Inflammatory macrophage (primary cell): ENCODE measurements around the gene ADGB.
A peak's percentile ranks its signal among the peaks of the same experiment; 100 is the strongest.
"Not testable (repeated sequence)": the region's sequence is repeated elsewhere in the genome, so short reads cannot be mapped to it uniquely, and the experiment has no call there.

ENCODE experiments used
- DNase-seq, 2 donors: peaks; one replicate each; pipeline ENCODE4 v3.0.0-alpha.2; 2020 to 2022

ADGB gene

GRCh38 chr6:146827216-146827928 lies 228.6 kb downstream of the ADGB start:
- DNase-seq, result no peak

GRCh38 chr6:146829792-146830565 lies 231.2 kb downstream of the ADGB start:
- DNase-seq, result no peak

GRCh38 chr6:146833157-146833556 lies 234.4 kb downstream of the ADGB start:
- no peak for DNase-seq

DNA sequence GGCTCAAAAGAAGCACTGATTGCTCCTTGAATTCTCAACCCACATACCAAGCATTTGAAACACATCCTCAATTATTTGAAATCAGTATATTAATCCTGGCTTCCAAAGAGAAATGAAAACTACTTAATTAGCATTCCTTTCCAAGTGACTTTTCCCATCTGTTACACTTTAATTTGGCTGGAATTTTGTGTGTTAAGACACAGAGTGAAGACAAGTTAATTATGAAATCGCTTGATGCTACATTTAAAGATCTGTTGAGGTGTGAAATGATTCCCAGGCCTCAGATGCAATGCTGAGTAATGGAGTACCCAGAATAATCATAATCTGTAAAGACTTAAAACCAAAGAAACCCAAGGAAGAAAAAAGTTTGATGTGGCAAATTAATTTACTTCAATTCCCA lies 241.4 kb downstream of the ADGB start:
- no peak for DNase-seq

DNA sequence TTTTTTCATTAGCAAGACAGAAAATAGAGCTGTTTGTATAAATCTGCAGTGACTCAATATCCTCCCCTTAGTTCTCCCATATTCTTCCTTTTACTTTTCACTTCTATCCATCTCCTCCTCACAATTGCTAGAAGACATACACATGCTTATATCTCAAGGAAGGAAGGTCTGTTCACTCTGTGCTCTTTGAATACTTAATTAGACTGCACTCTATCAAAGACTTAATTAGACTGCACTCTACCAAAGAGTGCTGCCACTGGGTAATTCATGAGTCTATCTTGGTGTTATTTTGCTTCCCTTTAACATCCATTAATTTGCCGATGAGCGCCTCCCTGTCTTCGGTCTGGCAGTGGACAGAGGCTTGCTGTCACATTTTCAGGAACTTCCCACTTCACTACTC lies 241.9 kb downstream of the ADGB start:
- no peak for DNase-seq

GRCh38 chr6:146847426-146847825 lies 248.7 kb downstream of the ADGB start:
- no peak for DNase-seq

DNA sequence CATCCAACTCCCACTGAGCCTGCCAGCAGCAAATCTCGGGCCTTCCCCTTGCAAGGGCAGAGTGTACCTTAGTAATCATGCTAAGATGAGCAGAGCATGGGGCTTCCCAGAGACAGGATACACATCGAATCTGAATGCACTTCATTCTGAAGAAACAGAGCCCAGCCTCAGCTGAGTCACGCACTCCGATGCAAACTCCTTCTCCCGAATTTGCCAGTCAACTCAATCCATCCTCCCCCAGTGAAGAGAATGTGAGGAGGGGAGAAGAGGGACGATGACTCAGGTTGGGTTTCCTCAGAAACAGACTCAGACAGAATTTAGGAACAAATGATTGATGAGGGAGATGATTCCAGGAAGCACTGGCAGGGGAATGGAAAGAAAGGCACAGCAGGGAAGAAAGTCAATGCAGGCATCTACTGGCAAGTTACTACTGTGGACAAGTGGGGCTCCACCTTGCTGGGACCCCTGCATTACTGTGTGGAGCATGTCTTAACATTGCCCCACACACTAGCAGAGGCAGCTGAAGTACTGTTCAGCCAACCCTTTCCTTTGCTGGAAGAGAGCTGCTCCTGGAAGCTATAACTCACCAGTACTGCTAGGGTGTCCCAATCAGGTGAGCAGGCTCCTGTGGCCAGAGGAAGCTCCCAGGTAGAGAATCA lies 251.6 kb downstream of the ADGB start:
- DNase-seq, result no peak

GRCh38 chr6:146850981-146851380 lies 252.2 kb downstream of the ADGB start:
- no peak for DNase-seq

DNA sequence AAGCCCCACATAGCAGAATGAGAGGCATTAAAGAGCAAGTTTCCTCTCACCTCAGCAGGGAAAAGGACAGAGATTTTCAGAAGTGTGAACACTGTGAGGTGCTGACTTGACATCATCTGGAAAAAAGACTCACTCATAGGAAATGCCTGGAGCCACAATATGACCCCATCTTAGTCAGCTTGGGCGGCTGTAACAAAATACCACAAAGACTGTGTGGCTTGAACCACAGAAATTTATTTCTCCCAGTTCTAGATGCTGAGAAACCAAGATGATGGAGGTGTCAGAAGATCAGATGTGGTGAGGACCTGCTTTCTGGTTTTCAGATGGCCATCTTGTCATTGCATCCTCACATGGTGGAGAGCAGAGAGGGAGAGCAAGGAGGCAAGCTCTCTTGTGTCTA lies 253.1 kb downstream of the ADGB start:
- DNase-seq, result no peak

DNA sequence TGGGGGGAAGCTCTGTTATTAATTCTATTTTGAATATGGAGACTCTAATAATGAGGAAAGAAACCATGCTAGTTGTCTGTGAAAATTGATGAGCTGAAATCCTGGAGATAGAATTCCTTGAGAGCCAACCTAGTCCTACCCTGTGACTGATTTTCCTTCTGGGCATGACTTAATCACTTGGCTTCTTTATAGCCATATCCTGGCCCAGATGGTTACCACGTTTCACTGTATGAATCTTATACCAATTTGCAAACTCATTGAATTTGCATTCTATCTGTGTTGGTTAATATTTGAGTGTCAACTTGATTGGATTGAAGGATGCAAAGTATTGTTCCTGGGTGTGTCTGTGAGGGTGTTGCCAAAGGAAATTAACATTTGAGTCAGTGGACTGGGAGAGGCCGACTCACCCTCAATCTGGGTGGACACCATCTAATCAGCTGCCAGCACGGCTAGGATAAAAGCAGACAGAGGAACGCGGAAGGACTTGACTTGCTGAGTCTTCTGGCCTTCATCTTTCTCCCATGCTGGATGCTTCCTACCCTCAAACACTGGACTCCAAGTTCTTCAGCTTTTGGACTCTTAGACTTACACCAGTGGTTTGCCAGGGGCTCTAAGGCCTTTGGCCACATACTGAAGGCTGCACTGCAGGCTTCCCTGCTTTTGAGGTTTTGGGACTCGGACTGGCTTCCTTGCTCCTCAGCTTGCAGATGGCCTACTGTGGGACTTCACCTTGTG lies 255.9 kb downstream of the ADGB start:
- DNase-seq, result not testable (repeated sequence)

- DNase-seq, result no peak
Observed at GRCh38 chr6:146855889-146856288, 257.1 kb downstream of the ADGB start.

DNA sequence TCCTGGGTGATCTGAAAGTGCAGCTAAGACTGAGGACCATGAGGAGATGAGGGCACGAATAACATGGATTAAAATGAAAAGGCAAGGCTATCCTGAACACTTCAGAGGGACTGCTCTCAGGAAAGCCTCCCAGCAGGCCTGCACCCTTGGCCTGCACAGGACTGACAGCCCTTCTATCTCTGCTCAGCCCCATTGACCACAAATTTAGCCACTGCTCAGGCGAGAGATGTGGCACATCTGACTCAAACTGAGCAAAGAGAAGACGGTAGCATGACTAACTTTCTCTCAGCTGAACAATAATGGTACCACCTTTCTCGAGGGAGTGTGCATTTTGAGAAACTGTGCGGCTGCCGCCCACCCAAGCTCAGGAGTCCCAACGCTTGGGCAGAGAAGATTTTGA lies 257.5 kb downstream of the ADGB start:
- DNase-seq, result no peak

GRCh38 chr6:146857180-146857979 lies 258.6 kb downstream of the ADGB start:
- DNase-seq, result peak; percentile 76 to 80

DNA sequence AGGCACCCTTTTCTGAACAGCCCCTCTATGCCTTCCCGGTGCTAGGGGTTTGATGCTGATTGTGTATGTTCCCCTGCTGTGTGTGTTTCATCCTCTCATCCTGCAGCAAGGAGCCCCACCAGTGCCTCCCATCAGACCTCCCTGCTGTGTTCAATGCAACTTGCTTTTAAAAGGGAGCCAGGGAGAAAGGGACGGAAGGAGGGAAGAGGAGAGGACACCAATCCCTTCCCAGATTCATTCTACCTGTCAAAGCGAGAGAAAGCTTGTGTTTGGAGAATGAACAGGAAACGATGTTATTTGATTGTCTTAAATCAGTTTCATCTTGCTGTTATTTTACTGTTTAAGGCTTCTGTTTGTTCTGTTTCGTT lies 259.2 kb downstream of the ADGB start:
- DNase-seq, result no peak

DNA sequence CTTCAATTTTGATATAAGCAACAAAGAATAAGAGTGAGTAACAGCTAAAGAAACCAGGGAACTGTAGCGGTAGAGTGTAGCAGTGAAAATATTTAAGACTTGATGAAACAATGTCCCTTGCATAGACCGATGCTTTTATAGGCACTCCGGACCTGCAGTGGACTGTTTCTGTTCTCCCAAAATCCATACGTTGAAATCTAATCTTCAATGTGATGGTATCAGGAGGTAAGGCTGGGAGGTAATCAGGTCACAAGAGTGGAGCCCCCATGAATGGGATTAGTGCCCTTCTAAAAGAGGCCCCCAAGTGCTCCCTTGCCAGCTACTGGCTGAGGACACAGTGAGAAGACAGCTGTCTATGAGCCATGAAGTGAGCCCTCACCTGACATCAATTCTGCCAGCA lies 260.4 kb downstream of the ADGB start:
- no peak for DNase-seq

DNA sequence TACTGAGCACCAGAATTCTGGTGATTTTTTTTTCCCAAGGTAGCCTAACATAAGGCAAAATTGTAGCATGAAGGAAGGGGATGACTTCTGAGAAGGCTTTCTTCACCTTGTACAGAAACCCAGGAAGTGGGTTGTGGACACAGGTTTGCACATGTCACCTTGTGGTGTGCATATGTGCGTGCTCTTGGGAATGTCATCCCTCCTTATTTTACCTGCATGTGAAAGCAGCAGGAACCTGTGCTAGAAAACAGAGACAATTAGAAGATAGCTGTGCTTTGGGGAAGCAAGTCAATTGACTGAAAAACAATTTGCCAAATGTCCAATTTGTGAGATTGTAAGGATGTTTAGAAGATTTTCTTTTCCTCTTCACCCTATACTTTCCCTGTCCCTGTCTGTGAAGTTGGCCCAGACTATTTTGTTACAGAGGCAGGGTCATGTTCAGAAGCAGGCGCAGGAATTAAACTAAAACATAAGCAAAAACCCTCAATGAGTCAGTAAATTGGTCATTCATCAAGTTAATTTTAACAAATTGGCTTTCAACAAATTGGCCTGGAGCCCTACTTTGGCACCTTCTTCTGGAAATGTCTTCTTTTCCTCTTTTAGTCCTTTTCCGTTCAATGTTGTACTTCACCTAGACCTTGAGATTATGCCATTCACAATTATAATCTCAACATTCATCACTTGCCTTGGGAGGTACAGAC lies 261.2 kb downstream of the ADGB start:
- no peak for DNase-seq

- no peak for DNase-seq
Observed at GRCh38 chr6:146860583-146860982, 261.8 kb downstream of the ADGB start.

GRCh38 chr6:146861029-146861563 lies 262.3 kb downstream of the ADGB start:
- DNase-seq, result no peak

DNA sequence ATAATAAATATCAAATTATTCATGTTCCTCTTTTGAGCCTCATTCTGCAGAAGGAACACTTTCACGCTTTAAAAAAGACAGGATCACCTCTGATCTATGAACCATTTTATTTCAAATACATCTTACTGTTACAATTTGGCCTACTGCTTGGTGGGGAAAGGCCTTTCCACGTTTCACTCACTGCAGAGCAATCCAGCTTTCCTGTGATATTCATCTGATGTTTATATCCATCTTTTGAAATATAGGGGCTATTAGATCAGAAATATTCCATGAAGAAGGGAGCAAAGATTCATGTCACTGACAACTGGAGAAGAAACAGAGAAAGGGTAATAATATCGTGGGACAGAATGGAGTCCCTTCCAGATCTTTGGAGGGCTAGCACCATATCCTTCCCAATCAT lies 262.9 kb downstream of the ADGB start:
- no peak for DNase-seq

DNA sequence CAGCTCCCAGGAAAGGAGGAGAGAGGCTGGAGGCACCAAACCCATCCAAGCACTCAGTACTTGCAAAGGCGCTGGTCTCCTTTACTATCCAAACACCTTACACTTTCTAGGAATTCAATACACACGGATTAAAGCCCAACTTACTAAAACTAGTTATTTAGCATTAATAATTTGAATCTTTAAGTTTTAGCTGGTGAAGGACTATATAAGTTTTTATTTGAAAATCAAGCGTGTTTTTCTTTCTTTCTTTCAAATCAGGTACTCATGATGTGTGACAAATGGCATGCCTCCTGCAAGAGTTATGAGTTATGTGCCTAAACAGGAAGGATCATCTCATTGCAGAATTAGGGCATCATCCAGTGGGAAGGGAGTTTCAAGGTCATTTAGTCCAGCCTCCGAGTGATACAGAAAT lies 263.7 kb downstream of the ADGB start:
- peak in 1 of 2 donors; percentile 25 for DNase-seq

DNA sequence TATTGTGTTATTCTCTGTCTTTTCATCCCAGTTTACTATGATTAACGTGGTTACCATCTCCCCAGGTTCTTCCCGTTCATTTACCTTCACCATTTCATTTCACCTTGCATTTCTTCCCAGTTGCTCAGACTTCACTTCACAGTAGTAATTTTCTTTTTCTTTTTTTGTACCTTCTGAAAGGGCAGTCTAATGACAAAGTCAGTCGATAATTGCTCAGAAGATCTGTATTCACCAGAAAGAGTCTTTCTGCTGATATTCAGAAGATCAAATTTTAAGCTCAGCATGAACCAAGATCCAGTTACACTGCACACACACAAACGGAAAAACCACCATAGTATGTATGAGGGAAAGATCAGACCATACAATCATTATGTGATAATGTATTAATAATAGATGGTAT lies 265.5 kb downstream of the ADGB start:
- DNase-seq, result no peak
